GM12878 (cell line): ENCODE data around the gene CLEC16A. TPM values are rescaled to one million over a fixed set of nuclear protein-coding genes. Genes with fewer than 3 reads are reported as not detected.

Experiments
- BMI1 ChIP-seq: fragments of 450-650 bp; IDR thresholded peaks from 2 replicates; pipeline ENCODE4 v1.6.1; 2016; ENCODE audit warnings: mild to moderate bottlenecking, moderate library complexity, borderline replicate concordance
- CBX3 ChIP-seq: fragments of 200-600 bp; sonication (generic); IDR thresholded peaks from 2 replicates; pipeline ENCODE4 v1.6.1; 2016; ENCODE audit warnings: low read depth, borderline replicate concordance
- EP300 ChIP-seq, 2 experiments: fragments of 150-350 bp in 1 of 2; IDR thresholded peaks; 2 replicates each; pipeline ENCODE4 v1.6.1; 2011 to 2012; ENCODE audit warnings: low read depth in 2 of 2, low read length in 2 of 2, borderline replicate concordance in 1 of 2, improper control_type of control experiment in 1 of 2, inconsistent platforms in 1 of 2; ENCODE audit not compliant: control insufficient read depth in 1 of 2
- IKZF1 ChIP-seq: fragments of 450-650 bp; conservative IDR thresholded peaks from 2 replicates; pipeline ENCODE4 v1.6.1; 2017; ENCODE audit warnings: antibody characterized with exemption, mild to moderate bottlenecking
- IRF4 ChIP-seq: IDR thresholded peaks from 2 replicates; pipeline ENCODE4 v1.6.1; 2011; ENCODE audit warnings: low read depth, low read length
- NFYA ChIP-seq: IDR thresholded peaks from 2 replicates; pipeline ENCODE4 v1.6.1; 2011; ENCODE audit warnings: low read depth, mild to moderate bottlenecking, low read length, improper control_type of control experiment, borderline replicate concordance
- POU2F2 ChIP-seq: IDR thresholded peaks from 3 replicates; pipeline ENCODE4 v1.6.1; 2011; ENCODE audit warnings: low read depth, mild to moderate bottlenecking, low read length, borderline replicate concordance
- SIN3A ChIP-seq: IDR thresholded peaks from 2 replicates; pipeline ENCODE4 v1.6.1; 2012; ENCODE audit warnings: low read depth, low read length, improper control_type of control experiment
- SMAD1 ChIP-seq: fragments of 450-650 bp; IDR thresholded peaks from 2 replicates; pipeline ENCODE4 v1.6.1; 2018; ENCODE audit warnings: mild to moderate bottlenecking, low read depth; ENCODE audit not compliant: partially characterized antibody
- SMAD5 ChIP-seq: IDR thresholded peaks from 2 replicates; pipeline ENCODE4 v1.6.1; 2016; ENCODE audit warnings: antibody characterized with exemption, low read depth
- SMARCA5 ChIP-seq: fragments of 450-650 bp; IDR thresholded peaks from 2 replicates; pipeline ENCODE4 v1.6.1; 2017; ENCODE audit warnings: mild to moderate bottlenecking
- SPI1 ChIP-seq: IDR thresholded peaks from 2 replicates; pipeline ENCODE4 v1.6.1; 2011; ENCODE audit warnings: low read depth, mild to moderate bottlenecking, low read length, moderate library complexity, borderline replicate concordance; ENCODE audit not compliant: insufficient read depth
- STAT3 ChIP-seq: IDR thresholded peaks from 2 replicates; pipeline ENCODE4 v1.6.1; 2011; ENCODE audit warnings: low read depth, low read length, improper control_type of control experiment
- SUZ12 ChIP-seq: fragments of 200-600 bp; sonication (generic); IDR thresholded peaks from one replicate; pipeline ENCODE4 v1.6.1; 2018; ENCODE audit warnings: antibody characterized with exemption, mild to moderate bottlenecking; ENCODE audit not compliant: unreplicated experiment
- ZBED1 ChIP-seq: IDR thresholded peaks from 2 replicates; pipeline ENCODE4 v1.6.1; 2016; ENCODE audit warnings: borderline replicate concordance
- ZNF207 ChIP-seq: fragments of 450-650 bp; IDR thresholded peaks from 2 replicates; pipeline ENCODE4 v1.6.1; 2014; ENCODE audit warnings: antibody characterized with exemption, mild to moderate bottlenecking, borderline replicate concordance
- ZNF622 ChIP-seq: fragments of 450-650 bp; IDR thresholded peaks from 2 replicates; pipeline ENCODE4 v1.6.1; 2017; ENCODE audit warnings: mild to moderate bottlenecking, inconsistent platforms
- polyA plus RNA-seq, 11 experiments: library from polyadenylated mRNA; depleted of rRNA in 4 of 11; unstranded in 6 of 11; stranded (reverse) in 5 of 11; fragments of >200 nt; fragmentation: Nextera tagmentation in 4 of 11; fragmentation: Illumina TruSeq in 1 of 11; extraction: Ambion mirVana in 4 of 11; extraction: Trizol in 1 of 11; gene quantifications; 1 replicate in 1 of 11; 2 replicates in 10 of 11; pipeline versions ENCODE4 v1.2.1 to v1.2.3, GENCODE V29; 2011 to 2016; ENCODE audit warnings: inconsistent platforms in 2 of 11, missing spikeins in 2 of 11, low read depth in 1 of 11
- total RNA-seq, 4 experiments: library from RNA; depleted of rRNA in 3 of 4; stranded (reverse); fragments of >200 nt in 3 of 4; fragmentation: Illumina TruSeq in 1 of 4; extraction: Trizol in 1 of 4; gene quantifications; 2 replicates each; pipeline versions ENCODE4 v1.2.1 to v1.2.3, GENCODE V29; 2013 to 2021
- TF ChIP-seq, protein P1 (sequence below): fragments of 450-650 bp; IDR thresholded peaks from 2 replicates; pipeline ENCODE4 v1.6.1; 2017; ENCODE audit warnings: mild to moderate bottlenecking, moderate library complexity
- TF ChIP-seq, protein P2 (sequence below): fragments of 450-650 bp; IDR thresholded peaks from 2 replicates; pipeline ENCODE4 v1.6.1; 2014; ENCODE audit warnings: mild to moderate bottlenecking
- TF ChIP-seq, protein P3 (sequence below): fragments of 450-650 bp; IDR thresholded peaks from 2 replicates; pipeline ENCODE4 v1.6.1; 2018; ENCODE audit warnings: mild to moderate bottlenecking, low read depth, moderate library complexity; ENCODE audit not compliant: partially characterized antibody
- TF ChIP-seq, protein P4 (sequence below): fragments of 450-650 bp; conservative IDR thresholded peaks from 2 replicates; pipeline ENCODE4 v1.6.1; 2017; ENCODE audit warnings: mild to moderate bottlenecking, moderate library complexity

Gene CLEC16A
- total and polyA plus RNA-seq, 10 of the 15 experiments (the other 5 are each of a cell fraction or from before 2014, with no cell fraction given) = 1.5 to 28.8 (median 19.2) TPM

DNA sequence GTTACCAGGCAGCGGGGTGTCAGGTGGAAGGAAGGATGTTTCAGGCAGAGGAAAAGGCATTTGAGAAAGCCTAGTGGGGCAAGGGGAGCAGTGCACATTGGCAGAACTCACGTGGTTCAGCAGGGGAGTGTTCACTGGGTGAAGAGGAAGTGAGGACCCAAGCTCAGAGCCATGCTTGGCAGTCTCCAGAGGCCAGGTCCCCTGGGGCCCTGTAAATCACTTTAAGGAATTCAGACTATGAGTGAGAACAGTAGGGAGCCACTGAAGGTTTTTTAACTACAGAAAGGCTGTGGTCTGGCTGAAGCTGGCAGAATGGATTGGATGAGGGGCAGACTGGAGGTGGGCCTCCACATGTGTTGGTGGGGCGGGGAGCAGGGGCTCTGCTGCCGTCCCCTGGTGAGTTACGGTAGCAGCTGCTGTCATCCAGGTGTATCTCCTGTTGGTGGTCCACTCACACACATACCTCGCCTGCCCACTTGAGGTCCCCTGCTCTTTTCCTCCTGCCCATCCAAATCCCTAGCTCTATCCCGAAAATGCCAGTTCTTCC lies 5.1 kb downstream of the CLEC16A start (continued):
- TF ChIP-seq IKZF1 (peak; percentile 84), SPI1 (peak; percentile 89), SMAD5 (no peak), ZNF622 (no peak), ZNF207 (no peak), IRF4 (peak; percentile 46; the same call in 1 of the 2 replicates), STAT3 (no peak), BMI1 (no peak), CBX3 (no peak), SMARCA5 (peak; percentile 39; the same call in 1 of the 2 replicates), SUZ12 (no peak), SIN3A (peak; percentile 89; the same call in 1 of the 2 replicates), SMAD1 (peak; percentile 83), POU2F2 (no peak), ZBED1 (no peak), EP300 (IDR thresholded peaks at IDR 0.05; ENCODE audit: borderline replicate concordance in 1 of 2, control insufficient read depth in 1 of 2, low read depth in 2 of 2, low read length in 2 of 2) (peak; percentile 9 to 33; a peak in 1 of 4 replicates), NFYA (no peak)
- TF ChIP-seq, protein P1, sequence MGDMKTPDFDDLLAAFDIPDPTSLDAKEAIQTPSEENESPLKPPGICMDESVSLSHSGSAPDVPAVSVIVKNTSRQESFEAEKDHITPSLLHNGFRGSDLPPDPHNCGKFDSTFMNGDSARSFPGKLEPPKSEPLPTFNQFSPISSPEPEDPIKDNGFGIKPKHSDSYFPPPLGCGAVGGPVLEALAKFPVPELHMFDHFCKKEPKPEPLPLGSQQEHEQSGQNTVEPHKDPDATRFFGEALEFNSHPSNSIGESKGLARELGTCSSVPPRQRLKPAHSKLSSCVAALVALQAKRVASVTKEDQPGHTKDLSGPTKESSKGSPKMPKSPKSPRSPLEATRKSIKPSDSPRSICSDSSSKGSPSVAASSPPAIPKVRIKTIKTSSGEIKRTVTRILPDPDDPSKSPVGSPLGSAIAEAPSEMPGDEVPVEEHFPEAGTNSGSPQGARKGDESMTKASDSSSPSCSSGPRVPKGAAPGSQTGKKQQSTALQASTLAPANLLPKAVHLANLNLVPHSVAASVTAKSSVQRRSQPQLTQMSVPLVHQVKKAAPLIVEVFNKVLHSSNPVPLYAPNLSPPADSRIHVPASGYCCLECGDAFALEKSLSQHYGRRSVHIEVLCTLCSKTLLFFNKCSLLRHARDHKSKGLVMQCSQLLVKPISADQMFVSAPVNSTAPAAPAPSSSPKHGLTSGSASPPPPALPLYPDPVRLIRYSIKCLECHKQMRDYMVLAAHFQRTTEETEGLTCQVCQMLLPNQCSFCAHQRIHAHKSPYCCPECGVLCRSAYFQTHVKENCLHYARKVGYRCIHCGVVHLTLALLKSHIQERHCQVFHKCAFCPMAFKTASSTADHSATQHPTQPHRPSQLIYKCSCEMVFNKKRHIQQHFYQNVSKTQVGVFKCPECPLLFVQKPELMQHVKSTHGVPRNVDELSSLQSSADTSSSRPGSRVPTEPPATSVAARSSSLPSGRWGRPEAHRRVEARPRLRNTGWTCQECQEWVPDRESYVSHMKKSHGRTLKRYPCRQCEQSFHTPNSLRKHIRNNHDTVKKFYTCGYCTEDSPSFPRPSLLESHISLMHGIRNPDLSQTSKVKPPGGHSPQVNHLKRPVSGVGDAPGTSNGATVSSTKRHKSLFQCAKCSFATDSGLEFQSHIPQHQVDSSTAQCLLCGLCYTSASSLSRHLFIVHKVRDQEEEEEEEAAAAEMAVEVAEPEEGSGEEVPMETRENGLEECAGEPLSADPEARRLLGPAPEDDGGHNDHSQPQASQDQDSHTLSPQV = 0 out of 2 replicates have a peak, but pooled peaks have one; percentile 46
- TF ChIP-seq, protein P2, sequence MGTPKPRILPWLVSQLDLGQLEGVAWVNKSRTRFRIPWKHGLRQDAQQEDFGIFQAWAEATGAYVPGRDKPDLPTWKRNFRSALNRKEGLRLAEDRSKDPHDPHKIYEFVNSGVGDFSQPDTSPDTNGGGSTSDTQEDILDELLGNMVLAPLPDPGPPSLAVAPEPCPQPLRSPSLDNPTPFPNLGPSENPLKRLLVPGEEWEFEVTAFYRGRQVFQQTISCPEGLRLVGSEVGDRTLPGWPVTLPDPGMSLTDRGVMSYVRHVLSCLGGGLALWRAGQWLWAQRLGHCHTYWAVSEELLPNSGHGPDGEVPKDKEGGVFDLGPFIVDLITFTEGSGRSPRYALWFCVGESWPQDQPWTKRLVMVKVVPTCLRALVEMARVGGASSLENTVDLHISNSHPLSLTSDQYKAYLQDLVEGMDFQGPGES = no peak
- TF ChIP-seq, protein P3, sequence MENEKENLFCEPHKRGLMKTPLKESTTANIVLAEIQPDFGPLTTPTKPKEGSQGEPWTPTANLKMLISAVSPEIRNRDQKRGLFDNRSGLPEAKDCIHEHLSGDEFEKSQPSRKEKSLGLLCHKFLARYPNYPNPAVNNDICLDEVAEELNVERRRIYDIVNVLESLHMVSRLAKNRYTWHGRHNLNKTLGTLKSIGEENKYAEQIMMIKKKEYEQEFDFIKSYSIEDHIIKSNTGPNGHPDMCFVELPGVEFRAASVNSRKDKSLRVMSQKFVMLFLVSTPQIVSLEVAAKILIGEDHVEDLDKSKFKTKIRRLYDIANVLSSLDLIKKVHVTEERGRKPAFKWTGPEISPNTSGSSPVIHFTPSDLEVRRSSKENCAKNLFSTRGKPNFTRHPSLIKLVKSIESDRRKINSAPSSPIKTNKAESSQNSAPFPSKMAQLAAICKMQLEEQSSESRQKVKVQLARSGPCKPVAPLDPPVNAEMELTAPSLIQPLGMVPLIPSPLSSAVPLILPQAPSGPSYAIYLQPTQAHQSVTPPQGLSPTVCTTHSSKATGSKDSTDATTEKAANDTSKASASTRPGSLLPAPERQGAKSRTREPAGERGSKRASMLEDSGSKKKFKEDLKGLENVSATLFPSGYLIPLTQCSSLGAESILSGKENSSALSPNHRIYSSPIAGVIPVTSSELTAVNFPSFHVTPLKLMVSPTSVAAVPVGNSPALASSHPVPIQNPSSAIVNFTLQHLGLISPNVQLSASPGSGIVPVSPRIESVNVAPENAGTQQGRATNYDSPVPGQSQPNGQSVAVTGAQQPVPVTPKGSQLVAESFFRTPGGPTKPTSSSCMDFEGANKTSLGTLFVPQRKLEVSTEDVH = no peak
- TF ChIP-seq, protein P4, sequence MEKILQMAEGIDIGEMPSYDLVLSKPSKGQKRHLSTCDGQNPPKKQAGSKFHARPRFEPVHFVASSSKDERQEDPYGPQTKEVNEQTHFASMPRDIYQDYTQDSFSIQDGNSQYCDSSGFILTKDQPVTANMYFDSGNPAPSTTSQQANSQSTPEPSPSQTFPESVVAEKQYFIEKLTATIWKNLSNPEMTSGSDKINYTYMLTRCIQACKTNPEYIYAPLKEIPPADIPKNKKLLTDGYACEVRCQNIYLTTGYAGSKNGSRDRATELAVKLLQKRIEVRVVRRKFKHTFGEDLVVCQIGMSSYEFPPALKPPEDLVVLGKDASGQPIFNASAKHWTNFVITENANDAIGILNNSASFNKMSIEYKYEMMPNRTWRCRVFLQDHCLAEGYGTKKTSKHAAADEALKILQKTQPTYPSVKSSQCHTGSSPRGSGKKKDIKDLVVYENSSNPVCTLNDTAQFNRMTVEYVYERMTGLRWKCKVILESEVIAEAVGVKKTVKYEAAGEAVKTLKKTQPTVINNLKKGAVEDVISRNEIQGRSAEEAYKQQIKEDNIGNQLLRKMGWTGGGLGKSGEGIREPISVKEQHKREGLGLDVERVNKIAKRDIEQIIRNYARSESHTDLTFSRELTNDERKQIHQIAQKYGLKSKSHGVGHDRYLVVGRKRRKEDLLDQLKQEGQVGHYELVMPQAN = peak; percentile 16; the same call in 1 of the 2 replicates
